ENCODE measurements around the gene PRIMA1. TPM values are rescaled to one million over a fixed set of nuclear protein-coding genes. Genes with fewer than 3 reads are reported as not detected.

The PRIMA1 gene
- polyA plus RNA-seq, 3 donors = 0.69 to 7.9 (median 3.4) TPM

DNA sequence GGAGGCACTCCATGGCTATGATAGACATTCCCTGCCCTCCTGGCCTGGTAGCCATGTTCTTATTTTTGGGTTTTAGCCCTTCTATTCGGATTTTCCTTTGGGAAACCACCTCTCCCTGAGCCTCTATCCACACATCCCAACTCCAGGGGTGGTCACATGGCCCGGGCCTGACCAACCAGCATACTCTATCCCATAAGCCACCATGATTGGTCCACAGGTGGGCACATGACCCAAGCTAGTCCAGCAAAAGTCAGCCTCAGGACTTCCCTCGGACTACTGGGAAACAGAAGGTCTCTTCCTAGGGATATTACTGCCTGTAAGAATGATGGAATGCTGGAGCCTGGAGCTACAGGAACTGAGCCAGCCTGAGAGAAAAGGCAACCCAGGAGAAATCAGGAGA lies 12.5 kb downstream of the PRIMA1 start:
- 68 to 77% (median 74%) methylated on average over 3 of the region's 3 CpGs for WGBS, 3 donors
- no peak overlapping the region for H3K27ac ChIP-seq (ENCODE audit: low read depth, low read length)

DNA sequence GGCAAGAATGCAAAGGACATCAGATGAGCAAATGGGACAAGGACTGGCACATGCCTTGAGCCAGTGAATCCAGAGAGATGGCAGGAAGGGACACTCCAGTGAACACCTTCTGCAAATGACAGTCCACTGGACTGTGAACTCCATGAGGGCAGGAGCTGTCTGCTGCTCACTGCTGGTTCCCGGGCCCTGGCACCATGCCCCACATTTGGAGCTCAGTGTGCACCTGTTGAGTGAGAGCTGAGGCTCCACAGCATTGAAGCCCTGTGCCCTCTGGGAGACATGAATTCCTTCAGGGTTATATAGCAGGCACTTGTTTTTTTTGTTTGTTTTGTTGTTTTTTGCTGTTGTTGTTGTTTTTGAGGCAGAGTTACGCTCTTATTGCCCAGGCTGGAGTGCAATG lies 13.1 kb downstream of the PRIMA1 start:
- 86 to 91% (median 87%) methylated on average over 2 of the region's 2 CpGs for WGBS, 3 donors
- no peak overlapping the region for H3K27ac ChIP-seq (ENCODE audit: low read depth, low read length)

DNA sequence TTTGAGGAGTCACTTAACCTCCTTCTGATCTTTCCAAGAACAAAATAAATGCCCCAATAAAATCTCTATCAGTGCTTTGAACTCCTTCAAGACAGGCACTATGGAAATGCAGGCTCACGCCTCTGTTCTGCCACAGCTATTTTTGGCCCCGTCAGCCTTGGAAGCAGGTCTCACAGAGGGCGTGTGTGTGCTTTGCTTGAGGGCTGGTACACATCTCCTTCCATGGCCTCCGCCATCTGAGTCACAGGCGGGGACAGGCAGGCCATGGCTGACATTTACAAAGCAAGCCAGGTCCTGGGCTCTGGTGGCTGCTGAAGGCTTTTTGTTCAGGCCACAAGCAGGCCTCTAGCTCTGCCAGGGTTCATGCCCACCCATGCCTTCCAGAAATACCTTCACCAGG lies 16.0 kb downstream of the PRIMA1 start:
- H3K27ac ChIP-seq (ENCODE audit: low read depth, low read length) = no peak overlapping the region
- 73 to 85% (median 83%) methylated on average over 5 of the region's 5 CpGs for WGBS, 3 donors

DNA sequence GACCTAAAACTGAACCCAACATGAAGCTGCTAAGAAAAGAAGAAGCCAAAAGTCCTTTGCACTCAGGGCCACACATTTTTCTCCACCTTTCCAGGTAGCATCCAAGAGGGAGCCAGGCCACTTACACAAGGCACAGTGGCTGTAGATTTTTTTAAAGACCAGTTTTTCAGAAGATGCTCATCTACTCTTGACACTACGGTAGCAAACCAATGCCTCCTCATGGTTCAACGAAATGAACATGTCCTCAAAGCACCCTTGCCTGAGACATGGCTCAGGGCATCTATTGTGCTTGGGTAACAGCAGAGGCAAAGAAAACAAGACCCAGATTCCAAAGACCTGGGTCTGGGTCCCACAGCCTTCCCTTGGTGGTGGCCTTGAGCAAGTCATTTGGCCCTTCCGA lies 22.3 kb downstream of the PRIMA1 start:
- WGBS, 3 donors = 52 to 76% (median 58%) methylated on average over 3 of the region's 3 CpGs
- H3K27ac ChIP-seq (ENCODE audit: low read depth, low read length) = no peak overlapping the region

DNA sequence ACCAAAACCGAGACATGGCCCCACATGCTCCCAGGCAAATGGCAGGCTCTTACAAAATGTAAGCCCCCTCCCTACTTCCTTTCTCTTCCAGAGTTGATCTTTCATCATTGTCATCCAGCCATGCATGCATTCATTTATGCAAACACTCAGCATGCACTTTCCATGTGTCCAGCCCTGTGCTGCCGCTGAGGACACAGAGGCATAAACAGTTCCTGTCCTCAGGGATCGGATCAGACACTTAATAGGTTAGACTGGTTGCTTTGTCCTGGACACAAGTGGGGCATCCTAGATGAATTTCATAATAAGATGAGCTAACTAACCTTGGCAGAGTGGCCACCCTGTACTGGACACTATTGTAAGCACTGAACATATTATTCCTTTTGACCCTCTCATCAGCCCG lies 23.1 kb downstream of the PRIMA1 start:
- no peak overlapping the region for H3K27ac ChIP-seq (ENCODE audit: low read depth, low read length)
- 53 to 72% (median 68%) methylated on average over 4 of the region's 4 CpGs for WGBS, 3 donors

DNA sequence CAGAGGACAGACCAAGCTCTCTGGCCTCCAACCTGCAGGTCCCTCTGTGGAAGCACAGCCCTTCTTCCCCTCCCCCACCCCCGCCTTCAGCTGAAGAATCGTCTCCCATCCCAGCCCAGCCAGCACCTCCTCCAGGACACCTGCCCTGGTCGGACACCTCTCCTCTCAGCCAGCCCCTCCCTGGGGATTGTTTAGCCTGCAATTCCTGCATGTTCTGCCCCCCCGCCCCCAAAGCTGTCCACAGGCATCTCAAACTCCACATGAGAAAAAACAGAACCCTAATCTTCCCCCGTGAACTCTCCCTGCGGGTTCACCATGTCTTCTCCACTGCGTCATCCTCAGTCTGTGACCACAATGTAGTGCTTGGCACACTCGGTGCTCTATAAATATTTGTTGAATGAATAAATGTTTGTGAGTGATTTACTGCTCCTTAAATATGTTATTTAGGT lies 24.1 kb downstream of the PRIMA1 start:
- no peak overlapping the region for H3K27ac ChIP-seq (ENCODE audit: low read depth, low read length)
- 21 to 40% (median 31%) methylated on average over 8 of the region's 8 CpGs for WGBS, 3 donors

DNA sequence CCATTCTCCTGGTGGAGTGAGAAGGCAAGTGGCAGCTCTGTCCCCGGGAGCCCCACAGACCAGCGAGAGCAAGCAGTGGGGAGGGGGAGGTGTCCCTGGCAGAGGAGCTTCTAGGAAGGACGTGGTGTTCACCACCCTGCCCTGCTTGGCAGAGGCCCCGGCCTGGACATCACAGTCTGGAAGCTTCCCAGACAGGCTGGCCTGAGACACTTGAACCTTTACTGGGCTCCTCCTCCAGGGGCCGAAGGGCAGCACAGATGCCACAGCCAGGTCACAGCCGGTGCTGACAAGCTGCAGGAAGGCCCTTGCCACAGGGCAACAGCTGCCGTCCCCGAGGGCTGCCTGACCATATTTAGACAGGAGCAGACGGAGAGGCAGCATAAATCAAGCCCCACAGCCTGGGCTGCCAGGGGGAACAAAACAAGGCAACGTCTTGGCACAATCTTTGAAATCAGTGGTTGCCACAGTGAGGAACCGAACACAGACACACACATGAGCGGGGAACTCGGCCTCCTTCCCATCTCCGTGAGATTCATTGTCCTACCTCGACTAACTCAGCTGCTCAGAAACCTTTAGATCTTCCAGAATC lies 28.5 kb downstream of the PRIMA1 start:
- no peak overlapping the region for H3K27ac ChIP-seq (ENCODE audit: low read depth, low read length)
- WGBS, 3 donors = 13 to 25% (median 20%) methylated on average over 15 of the region's 15 CpGs

DNA sequence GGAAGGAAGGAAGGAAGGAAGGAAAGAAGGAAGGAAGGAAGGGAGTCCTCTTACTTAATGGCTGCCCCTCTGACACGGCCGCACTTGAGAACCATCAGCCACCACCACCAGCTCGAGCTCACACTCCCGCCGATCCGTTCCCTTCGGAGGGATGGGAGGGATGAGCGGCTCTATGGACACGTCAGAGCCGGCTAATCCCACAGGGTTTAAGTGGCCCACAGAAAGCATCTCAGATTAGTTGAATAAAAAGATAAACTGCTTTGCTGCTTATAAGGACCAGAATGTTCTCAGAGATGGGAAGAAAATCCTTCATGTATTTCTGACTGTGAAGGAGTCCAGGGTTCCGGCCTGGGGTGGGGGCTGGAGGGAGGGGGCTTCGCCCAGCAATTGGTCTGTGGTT lies 31.1 kb downstream of the PRIMA1 start:
- WGBS, 3 donors = 82 to 86% (median 82%) methylated on average over 12 of the region's 12 CpGs
- H3K27ac ChIP-seq (ENCODE audit: low read depth, low read length) = no peak overlapping the region

DNA sequence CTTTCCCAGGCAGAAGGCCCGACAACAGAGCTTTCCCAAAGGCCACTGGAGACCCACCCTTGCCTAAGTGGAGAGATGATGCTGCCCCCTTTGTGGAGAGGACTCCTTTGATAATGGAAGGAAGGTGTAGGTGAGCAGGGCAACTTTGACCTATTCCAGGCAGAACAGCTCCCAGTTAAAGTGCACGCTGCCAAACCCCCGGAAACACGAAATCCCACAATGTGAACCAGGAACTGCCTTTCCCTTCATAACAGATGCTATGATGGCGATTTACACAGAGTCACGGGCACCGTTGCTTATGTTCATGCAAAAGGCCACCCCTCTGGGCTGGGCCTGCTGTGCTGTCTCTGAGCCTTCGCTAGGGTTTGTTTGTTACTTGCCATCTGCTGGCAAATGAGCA lies 34.6 kb downstream of the PRIMA1 start:
- no peak overlapping the region for H3K27ac ChIP-seq (ENCODE audit: low read depth, low read length)
- 90 to 93% (median 91%) methylated on average over 8 of the region's 8 CpGs for WGBS, 3 donors

DNA sequence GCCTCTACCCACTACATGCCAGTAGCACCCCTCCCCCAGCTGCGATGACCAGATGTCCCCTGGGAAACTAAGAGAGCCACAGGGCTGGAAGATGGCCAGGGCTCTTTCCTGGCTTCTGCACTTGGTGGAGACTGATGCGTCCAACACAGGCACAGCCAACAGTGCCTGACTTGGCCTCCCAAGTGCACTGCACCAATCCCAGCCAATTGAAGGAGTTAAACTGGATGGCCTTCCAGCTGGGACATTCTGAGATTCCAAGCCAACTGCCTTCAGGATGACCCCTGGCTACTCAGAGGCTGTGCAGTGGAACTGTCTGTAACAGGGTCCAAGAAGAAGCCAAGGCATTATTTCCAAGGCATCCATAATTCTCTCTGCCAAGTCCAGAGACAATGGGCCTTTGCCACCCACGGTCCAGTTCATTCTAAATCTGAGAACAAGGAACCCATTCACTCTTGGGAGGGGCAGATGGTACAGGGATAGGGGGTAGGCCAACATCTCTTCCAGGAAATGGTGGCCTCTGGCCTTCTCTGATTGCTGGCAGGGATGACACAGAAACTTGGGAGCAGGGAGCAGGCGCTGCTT lies 35.2 kb downstream of the PRIMA1 start:
- H3K27ac ChIP-seq (ENCODE audit: low read depth, low read length) = no peak overlapping the region
- 53 to 62% (median 58%) methylated on average over 4 of the region's 4 CpGs for WGBS, 3 donors

DNA sequence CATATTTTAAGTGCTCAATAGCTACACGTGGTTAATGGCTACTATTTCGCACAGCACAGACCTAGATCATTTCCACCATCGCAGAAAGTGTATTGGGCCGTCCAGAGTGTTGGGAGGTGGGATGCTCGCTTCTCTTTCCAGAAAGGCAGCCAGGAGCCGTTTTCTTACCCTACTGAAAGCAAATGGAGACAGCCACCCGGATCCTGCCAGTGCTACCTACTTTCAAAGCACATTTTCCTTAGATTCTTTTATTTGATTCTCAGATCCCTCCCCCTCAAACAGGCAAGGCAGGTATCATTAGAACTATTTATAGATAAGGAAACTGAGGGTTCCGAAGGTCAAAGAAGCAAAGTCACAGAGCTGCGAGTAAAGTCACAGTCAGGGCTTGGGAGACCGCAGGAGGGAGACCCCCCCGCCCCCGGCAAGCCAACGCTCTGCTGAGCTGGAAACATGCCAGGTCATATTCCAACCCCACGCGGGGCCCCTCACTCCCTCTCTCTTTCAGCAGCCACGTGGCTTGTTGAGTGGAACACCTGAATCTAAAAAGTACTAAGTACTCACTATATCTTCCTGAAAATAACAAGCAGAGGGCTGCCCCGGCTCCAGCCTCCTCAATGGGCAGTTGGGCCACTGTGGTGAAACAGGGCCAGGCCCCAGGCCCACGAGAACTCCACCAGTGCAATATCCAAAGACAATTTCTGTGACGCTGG lies 36.2 kb downstream of the PRIMA1 start:
- WGBS, 3 donors = 35 to 73% (median 65%) methylated on average over 19 of the region's 19 CpGs
- no peak overlapping the region for H3K27ac ChIP-seq (ENCODE audit: low read depth, low read length)

DNA sequence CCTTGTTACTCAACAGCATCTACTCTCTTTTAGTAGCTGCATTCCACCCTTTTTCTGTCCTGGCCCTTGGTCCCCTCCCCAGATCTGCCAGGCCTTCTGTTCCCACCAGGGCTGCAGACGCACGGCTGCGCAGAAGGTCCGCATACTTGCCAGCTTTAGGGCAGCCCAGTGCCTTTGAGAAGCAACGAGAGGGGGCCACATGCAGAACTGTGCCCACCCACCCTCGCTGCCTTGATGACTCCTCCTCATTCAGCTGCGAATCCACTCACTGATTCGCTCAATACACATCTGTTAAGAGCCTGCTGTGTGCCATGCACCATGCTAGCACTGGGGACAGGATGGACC lies 39.2 kb downstream of the PRIMA1 start:
- 88 to 95% (median 92%) methylated on average over 8 of the region's 8 CpGs for WGBS, 3 donors

DNA sequence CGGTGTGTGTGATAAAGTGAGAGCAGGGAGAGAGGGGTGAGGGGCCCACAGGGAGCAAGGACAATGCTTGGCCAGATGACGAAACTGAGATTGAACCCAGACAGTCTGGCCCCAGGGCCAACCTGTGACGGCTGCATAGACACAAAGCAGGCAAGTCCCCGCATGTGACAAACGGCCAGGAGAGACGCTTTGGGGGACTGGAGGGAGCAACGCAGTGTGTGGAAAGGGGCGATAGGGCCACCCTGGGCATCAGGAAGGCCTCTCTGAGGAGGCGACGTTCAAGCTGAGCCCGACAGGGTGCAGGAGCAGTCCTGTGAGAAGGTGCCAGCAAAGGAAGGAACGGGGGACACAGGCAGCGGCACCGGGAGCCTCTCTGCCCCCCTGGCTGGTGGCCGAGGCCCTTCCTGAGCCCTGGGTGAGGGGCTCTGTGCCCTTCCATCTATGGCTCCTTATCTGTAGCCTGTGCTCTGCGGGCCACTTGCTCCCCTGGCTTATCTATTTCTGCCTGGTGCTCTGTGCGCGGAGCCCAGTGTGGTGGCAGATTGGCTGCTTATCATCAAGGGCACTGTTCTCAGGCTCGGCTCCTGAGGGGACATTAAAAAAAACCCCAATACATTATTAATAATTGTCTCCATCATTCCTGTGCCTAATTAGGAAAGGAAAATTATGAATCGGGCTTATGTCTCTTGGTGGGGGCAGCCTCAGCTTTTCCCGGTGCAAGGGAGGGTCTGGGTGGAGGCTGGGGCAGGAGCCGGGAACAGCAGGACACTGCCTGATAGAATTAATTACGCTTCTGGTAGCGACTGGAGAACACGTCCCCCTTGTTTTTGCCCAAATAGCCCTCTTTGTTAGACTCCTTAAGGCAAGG lies 39.8 kb downstream of the PRIMA1 start:
- no peak overlapping the region for H3K27ac ChIP-seq (ENCODE audit: low read depth, low read length)
- 46 to 80% (median 78%) methylated on average over 21 to 25 of the region's 25 CpGs for WGBS, 3 donors

More for the DNA sequence above, 39.2 kb downstream of the PRIMA1 start:
- H3K27ac ChIP-seq (ENCODE audit: low read depth, low read length) = no peak overlapping the region

DNA sequence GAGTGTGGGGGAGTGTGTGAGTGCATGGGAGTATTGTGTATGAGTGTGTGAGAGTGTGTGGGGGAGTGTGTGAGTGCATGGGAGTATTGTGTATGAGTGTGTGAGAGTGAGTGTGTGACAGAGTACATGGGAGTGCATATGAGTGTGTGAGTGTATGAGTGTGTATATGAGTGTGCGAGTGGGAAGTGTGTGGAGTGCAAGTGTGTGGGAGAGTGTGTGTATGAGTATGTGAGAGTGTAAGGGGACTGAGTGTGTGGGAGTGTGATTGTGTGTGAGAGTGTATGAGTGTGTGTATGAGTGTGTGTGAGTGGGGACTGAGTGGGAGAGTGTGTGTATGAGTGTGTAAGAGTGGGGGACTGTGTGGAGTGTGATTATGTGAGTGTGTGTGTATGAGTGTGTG lies 40.7 kb downstream of the PRIMA1 start:
- H3K27ac ChIP-seq (ENCODE audit: low read depth, low read length) = no peak overlapping the region

DNA sequence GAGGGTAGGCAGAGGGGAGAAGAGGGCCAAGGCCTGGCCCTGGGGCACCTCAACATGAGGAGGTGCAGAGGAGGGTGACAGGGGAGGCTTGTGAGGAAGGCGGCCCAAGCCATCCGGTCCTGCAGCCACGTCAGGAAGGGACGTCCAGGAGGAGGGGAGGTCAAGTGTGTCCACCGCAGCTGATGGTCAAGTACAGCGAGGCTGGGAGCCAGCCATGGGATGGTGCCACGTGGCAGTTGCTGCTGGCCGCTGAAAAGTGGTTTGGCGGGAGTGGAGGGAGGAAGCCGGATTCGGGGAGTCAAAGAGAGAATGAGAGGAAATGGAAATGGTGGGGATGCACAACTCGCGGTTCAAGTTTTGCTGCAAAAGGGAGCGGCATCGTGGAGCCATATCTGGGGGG lies 41.2 kb downstream of the PRIMA1 start:
- 73 to 83% (median 74%) methylated on average over 15 of the region's 15 CpGs for WGBS, 3 donors
- no peak overlapping the region for H3K27ac ChIP-seq (ENCODE audit: low read depth, low read length)

More for the DNA sequence above, 40.7 kb downstream of the PRIMA1 start:
- WGBS, 3 donors = 86 to 94% (median 93%) methylated on average over 1 of the region's 1 CpG

DNA sequence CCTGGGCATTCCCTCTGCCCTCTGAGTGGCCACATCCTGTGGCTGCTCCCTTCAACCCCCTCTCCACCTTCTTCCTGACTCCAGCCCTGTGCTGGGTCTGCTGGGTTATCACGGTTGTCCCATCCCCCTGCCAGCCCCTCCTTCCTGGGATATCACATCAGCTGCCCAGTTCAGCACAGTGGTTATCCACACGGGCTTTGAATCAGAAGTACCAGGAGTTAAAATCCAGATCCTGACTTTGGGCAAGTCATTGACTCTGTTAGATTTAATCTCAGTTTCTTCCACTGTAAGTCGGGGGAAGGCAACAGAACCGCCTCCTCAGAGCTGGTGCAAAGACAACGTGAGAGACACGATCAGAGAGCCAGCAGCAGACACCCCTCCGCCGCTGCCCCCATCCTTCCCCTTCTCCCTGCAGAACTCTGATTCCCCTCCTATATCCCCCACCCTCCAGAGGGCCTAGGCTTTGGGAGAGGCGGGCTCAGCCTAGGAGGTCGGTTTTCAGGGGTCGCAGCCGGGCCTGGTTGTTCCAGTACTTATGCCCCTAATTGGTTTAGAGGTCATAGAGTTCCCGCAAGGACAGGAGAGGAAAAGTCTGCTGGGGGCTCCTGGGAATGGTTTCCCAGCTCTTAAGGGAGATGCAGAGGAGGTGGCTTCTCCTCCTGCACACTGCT lies 42.5 kb downstream of the PRIMA1 start:
- WGBS, 3 donors = 55 to 80% (median 70%) methylated on average over 13 of the region's 13 CpGs
- H3K27ac ChIP-seq (ENCODE audit: low read depth, low read length) = no peak overlapping the region

DNA sequence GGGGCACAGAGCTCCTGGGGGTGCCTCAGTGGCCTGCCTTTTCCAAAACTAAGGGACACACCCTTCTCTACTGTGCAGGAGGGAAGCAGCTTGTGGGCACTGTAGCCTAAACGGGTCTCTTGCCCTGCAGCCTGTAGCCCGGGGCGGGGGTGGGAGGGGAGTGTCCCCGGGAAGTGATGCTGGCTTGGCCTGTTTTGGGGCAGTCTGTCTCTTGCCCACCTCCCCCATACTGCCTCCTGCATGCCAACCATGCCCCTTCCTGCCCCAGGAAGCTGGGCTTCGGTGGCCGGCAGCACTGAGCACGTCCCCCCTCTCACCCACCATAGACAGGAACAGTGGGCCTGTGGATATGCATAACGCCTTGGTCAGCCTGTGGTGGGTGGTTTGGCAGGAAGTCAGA lies 43.4 kb downstream of the PRIMA1 start:
- 47 to 70% (median 58%) methylated on average over 8 of the region's 8 CpGs for WGBS, 3 donors
- no peak overlapping the region for H3K27ac ChIP-seq (ENCODE audit: low read depth, low read length)

DNA sequence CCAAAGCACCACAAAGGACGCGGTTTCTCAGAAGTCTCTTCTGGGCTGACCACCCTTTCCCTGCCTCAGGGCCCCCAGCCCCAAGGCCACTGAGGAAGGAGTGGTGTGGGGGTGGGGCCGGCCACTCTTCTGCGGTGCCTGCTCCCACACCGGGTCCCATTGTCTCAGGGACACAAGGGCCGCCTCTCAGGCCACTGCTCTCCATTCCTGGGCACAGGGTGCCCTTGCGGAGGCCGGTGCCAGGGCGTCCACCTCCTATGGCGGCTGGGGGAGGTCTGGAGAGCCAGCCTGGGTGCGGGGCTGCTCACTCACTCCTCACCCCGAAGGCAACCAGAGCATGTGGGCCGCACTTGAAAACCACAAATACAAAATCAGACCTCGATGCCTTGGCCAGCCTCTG lies 44.1 kb downstream of the PRIMA1 start:
- H3K27ac ChIP-seq (ENCODE audit: low read depth, low read length) = no peak overlapping the region
- WGBS, 3 donors = 58 to 86% (median 85%) methylated on average over 14 of the region's 14 CpGs
